GM21390 (cell line): Measurements from ENCODE around the gene LIPE.
A peak's percentile ranks its signal among the peaks of the same experiment; 100 is the strongest.
"Not testable (repeated sequence)": the region's sequence is repeated elsewhere in the genome, so short reads cannot be mapped to it uniquely, and the experiment has no call there.

Experiments used
- ATAC-seq: cut with Tn5 transposase; IDR thresholded peaks from one replicate; pipeline ENCODE4 v1.9.1; 2021; ENCODE audit not compliant: unreplicated experiment

The LIPE gene, protein sequence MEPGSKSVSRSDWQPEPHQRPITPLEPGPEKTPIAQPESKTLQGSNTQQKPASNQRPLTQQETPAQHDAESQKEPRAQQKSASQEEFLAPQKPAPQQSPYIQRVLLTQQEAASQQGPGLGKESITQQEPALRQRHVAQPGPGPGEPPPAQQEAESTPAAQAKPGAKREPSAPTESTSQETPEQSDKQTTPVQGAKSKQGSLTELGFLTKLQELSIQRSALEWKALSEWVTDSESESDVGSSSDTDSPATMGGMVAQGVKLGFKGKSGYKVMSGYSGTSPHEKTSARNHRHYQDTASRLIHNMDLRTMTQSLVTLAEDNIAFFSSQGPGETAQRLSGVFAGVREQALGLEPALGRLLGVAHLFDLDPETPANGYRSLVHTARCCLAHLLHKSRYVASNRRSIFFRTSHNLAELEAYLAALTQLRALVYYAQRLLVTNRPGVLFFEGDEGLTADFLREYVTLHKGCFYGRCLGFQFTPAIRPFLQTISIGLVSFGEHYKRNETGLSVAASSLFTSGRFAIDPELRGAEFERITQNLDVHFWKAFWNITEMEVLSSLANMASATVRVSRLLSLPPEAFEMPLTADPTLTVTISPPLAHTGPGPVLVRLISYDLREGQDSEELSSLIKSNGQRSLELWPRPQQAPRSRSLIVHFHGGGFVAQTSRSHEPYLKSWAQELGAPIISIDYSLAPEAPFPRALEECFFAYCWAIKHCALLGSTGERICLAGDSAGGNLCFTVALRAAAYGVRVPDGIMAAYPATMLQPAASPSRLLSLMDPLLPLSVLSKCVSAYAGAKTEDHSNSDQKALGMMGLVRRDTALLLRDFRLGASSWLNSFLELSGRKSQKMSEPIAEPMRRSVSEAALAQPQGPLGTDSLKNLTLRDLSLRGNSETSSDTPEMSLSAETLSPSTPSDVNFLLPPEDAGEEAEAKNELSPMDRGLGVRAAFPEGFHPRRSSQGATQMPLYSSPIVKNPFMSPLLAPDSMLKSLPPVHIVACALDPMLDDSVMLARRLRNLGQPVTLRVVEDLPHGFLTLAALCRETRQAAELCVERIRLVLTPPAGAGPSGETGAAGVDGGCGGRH

DNA sequence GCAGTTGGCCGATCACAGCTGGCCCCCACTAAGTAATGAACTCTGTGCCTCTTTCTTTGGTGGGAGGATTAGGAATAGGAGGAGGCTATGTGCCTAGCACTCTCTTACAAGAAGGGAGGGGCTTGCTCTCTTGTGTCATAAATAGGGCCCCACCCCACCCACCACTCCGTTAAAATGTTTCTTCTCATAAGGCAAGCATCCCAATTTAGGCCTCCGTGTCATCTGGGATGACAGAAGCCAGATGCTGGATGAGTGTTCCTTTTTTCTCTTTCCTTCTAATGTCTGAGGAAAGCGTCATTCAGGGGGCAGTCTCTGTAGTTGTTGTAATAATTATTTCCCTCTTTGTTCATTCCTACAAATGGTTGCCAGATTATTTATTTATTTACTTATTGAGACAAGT, at the start of gene LIPE:
LIPE (minus strand) TSS at position 76 of the 400 bp plus-strand sequence. CDS start 239 bp downstream, outside the sequence.
- ATAC-seq = no peak

DNA sequence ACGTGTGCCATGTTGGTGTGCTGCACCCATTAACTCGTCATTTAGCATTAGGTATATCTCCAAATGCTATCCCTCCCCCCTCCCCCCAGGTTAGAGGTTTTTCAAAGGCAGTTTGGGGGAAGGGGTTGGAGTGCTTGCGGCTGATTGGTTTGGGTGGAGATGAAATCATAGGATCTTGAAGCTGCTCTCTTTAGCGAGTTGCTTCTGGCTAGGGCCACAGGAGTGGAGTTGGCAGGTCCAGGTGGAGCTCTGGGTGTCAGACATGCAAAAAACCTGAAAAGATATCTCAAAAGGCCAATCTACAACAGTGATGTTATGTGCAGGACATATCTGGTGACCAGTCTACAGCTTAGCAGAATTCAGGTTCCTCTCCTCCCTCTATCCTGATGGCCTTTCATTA, 48.2 kb upstream of the LIPE start:
- ATAC-seq = no peak

DNA sequence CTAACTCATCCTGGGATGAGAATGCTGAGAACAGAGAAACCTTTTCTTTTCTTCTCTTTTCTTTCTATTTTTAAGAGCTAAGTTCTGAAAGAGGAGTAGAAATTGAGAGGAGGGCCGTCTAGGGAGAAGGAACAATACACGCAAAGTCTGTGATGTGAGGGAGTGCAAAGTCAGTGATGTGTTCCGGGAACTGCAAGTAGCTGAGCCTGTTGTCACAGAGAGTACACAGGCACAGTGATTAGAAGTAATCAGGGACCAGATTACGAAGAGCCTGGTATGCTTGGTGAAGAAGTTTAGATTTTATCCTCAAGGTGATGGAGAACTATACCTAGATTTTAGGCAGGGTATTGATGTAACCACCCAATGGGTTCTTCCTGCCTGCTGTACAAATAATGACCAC, 47.6 kb upstream of the LIPE start:
- ATAC-seq = no peak

DNA sequence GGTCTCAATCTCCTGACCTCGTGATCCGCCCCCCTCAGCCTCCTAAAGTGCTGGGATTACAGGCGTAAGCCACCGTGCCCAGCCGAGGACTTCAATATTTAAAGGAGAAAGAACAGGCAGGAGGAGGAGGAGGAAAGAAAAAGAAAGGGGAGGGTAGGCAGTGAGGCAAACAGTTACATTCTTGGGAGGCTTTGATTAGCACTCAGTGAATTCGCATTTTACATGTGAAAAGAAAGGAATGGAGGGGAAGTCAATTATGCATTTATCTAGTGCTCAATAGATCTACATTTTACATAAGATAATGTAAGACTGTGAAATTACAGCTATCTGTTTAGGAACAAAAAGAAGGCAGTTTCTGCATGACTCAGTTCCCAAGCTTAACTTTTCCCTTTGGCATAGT, 46.5 kb upstream of the LIPE start:
- ATAC-seq = no peak

DNA sequence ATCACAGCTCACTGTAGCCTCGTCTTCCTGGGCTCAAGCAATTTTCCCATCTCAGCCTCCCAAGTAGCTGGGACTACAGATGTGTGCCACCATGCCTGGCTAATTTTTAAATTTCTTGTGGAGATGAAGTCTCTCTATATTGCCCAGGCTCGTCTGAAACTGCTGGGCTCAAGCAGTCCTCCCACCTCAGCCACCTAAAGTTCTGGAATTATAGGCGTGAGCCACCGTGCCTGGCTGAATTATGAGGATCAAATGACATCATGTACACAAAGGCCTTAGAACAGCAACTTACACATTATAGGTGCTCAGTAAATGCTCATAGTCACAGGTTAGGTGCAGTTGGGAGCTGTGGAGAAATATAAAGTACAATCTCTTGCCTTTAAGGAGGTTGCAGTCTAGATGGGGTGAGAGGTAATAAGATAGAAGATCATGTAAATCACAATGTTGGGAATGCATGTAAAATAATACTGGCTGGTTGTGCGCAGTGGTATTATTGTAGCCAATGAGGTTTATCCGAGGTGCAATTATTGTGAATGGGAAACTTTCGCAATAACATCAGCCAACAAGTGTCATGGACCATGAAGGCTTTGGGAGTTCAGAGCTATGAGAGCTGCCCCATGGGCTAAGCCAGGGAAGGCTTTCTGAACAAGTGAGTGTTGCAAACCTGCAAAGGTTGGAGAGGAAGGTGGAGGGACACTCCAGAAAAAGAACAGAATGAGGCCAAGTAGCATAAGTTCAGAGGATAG, 45.4 kb upstream of the LIPE start:
- no peak for ATAC-seq

DNA sequence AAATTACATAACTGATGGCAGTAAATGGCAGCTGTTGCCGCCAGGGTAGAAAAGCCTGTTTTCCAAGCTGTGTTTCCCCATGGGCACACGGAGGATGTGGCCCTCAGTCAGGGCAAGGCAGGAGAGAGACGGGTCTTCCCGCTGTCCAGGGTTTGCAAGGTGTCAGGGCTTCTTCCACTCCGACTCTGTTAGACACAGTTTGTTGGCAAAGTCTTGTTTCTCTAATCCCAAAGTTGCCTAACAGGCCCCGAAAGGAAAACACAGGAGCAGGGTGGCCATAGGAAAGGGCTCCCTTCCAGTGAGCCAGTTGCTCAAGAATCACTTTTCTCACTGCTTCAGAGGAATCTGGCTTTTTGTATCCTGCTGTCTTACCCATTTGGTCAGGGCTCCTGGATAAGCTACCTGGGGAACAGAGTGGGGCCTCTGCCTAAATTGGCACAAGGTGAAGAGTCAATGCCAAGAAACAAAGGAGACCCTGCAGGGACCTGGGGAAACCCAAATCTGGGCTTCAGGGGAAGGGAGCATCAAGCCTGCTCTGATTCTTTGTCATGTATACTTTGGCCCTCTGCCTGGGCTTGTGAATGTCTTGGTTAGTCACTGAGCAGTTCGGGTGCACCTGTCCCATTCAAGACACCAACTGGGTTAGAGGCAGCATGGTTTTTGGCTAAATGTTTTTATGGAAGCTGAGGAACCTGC, 44.5 kb upstream of the LIPE start:
- no peak for ATAC-seq

DNA sequence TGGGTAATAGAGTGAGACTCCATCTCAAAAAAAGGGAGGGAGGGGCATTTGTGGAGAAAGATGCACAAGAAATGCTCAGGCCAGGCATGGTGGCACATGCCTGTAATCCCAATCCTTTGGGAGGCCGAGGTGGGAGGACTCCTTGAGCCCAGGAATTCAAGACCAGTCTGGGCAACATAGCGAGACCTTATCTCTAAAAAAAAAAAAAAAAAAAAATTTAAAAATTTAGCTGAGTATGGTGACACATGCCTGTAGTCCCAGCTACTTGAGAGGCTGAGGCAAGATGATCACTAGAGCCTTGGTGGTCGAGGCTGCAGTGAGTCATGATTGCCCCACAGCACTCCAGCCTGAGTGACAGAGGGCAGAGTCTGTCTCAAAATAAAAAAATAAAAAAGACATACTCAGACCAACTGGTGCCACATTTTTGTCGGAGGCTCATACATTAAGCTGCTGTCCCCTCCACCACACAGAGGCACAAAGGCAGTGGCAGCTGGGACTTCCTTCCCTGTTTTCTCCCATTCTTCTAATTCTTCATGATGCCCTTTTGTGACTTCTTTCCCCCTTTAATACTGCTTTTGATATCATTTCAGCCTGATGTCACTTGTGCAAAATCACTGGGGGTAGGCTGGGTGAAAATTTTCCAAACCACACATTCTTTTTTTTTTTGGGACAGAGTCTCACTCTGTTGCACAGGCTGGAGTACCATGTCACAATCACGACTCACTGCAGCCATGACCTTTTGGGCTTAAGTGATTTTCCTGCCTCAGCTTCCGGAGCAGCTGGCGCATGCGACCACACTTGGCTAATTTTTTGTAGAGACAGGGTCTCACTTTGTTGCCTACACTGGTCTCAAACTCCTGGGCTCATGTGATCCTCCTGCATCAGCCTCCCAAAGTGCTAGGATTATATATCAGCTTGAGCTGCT, 42.4 kb upstream of the LIPE start:
- no peak for ATAC-seq

DNA sequence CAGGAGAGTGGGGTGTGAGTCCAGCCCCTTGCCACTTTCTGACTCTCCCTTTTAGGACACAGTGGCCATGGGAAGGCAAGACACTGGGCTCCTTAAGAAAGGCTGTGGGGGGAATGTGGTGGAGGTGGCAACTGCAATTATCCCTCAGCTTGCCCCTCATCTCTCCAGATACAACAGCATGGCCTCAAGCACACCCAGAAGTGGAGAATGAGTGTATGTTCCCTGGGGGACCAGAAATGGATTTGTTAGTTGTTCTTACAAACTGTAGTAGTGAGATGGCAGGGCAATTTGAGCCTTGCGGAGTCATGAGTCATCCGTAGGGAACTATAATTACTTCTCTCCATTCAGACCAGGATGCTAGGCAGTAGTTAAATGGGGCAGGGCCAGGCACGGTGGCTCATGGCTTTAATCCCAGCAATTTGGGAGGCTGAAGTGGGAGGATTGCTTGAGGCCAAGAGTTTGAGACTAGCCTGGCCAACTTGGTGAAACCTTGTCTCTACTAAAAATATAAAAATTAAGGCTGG, 41.1 kb upstream of the LIPE start:
- no peak for ATAC-seq

DNA sequence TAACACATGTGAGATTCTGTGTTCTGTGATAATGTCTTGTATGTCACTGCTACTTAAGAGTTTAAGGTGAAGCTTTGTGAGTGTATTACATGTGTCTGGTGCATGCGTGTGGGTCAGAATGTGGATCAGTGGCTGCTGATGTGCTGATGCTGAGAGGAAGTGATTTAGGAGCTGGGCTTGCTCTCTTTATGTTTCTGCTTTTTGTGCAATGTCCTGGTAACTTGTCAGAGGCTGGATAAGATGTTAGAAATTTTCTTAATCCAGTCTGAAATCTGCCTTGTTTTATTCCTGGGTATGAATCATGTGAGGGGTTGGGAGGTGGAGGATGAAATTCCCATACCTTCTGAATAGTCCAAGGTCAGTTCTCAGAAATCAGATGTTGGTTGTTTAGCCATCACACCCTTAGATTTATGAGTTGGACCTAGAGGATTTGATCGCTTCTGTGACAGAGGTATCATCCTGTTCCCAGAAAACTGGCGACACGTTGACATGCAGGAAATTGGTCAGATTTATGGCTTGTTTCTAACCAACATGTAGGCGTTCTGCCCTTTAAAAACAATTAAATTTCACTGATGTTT, 40.1 kb upstream of the LIPE start:
- no peak for ATAC-seq

DNA sequence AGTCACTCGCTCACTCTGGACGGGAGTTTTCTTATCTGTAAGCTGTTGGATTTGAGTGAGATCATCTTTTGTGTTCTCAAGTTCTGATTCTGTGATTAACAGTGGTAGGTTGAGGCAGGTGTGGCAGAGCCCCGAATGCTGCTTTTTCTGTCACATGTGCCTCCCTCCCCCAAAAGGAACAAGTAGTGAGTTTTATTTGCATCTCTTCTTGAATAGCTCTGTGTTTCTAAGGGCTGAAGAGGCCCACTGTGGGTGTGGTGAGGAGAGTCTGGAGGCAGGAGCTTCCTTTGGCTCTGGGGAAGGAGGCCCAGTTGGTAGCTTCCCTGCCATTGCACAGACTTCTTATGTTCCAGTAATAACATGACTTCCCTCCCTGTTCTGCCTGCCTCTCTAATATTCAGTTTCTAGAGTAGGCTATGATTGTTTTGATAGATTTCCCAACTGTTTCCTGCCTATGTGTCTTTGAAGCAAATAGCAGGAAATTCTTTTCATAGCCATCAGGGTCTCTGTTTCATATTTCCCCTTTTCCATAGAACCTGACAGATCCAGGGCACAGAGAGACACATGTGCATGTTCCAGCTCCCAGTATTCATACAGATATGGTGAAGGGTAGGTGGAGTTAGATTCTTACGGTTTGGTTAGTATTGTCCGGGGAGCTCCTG, 39.5 kb upstream of the LIPE start:
- no peak for ATAC-seq

DNA sequence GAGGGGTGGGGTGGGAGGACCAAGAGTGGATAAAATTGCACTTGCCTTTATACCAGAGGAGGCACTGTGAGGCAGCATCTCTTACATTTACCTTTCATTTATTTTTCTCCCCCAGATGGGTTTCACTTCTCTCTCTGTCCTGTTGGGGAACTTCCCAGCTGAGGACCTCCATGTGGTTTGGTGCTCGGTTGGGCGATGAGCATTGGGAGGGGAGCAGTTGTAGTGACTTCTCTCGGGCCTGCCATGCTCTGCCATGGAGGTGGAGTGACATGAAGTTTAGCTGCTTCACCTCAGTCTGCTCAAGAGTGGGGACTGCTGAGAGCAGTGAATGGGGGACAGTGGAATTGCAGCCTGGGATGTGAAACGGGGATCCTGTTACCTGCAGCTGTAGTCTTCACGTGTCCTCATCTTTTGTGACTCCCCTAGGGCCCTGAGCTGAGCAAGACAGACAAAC, 38.7 kb upstream of the LIPE start:
- ATAC-seq = peak; percentile 80

DNA sequence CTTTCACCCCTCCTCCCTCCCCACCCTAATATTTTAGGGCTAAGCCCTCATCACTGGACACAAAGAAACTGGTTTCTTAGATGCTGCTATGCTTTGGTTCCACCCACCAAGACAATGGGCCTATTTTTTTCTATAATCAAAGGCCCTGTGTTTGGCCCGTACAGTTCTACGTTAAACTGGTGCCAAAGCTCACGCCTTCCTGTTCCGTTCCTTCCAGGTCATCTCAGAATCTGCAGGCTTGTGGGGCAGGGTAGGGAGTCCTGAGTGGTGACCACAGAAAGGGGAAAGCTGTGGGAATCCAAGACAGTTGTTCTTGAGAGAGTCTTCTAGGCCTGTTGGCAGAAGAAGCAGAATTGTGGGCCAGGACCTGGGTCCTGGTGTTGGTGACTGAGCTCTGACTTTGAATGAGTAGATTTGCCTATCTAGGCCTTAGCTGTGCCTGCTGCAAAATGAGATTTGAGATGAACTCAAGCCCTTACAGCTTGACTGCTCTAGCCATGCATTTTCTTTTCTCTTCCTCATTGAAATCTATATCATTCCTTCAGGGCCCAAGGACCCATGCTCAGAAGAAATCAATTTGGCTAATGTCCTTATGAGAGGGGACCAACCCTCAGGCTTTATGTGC, 34.6 kb upstream of the LIPE start:
- ATAC-seq = no peak

DNA sequence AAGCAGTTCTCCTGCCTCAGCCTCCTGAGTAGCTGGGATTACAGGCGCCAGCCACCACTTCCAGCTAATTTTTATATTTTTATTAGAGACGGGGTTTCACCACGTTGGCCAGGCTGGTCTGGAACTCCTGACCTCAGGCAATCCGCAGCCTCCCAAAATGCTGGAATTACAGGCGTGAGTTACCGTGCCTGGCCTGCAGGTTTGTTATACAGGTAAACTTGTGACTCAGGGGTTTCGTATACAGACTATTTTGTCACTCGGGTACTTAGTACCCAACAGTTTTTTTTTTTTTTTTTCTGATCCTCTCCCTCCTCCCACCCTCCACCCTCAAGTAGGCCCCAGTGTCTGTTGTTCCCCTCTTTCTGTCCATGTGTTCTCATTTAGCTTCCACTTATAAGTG, 34.0 kb upstream of the LIPE start:
- ATAC-seq = not testable (repeated sequence)

DNA sequence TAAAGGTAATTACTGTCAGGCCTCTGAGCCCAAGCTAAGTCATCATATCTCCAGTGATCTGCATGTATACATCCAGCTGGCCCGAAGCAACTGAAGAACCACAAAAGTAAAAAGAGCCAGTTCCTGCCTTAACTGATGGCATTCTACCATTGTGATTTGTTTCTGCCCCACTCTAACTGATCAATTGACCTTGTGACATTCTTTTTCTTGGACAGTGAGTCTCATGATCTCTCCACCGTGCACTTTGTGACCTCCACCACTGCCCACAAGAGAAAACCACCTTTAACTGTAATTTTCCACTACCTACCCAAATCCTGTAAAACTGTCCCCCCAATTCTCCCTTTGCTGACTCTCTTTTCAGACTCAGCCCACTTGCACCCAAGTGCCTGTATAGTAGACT, 32.7 kb upstream of the LIPE start:
- ATAC-seq = no peak

DNA sequence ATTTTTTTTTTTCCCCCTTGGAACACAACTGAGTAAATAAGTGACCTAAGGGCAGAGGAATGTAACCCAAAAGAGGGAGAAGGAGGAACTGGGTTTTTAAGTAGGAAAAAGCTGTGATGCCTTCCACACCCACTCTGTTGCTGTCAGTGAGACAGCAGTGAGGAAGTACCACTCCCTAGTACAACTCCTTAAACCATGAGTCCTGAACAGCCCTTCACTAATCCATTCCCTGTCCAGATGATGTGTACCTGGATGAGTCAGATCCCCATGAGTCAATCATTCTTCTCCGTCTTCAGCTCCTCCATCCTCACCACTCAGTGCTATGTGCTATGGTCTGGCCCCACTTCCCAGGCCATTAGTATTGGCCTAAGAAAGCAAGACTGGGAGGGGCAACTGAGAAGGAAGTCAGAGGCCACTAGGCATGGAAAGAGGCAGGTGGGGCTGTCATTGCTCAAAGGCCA, 28.5 kb upstream of the LIPE start:
- no peak for ATAC-seq

DNA sequence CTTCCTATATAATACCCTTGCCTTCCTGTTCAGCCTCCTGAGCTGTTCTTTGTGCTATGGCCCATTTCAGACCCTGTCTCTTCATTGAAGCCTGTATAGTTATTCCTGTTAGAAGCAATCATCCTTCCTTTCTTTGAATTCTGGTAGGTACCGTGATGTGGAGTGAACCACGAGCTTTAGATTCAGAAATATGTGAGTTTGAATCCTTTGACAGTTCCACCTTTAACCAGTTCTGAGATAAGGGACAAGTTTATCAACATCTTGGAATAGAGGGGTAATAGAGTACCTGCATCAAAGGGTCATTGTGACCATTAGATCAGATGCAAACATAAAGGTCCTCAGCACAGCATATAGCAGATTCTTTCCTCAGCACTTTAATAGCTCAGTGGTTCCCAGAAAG, 27.9 kb upstream of the LIPE start:
- ATAC-seq = no peak

DNA sequence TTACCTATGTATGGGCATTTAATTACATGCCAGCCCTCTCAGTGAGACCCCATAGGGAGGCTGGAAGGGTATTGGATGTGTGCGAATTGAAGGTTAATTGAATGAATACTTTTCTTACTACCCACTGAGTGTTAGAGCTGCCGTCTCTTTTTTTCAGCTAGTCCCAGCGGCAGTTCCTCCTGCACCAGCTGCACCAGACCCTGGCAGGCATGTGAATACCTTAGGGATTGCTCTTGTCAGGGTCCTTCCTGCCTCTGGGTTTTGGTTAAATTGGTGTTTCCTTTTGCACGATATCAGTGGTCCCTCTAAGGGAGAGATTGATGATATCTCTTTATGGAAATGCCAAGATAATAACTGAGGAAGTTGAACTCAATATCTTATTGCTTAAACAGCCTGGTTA, 25.4 kb upstream of the LIPE start:
- ATAC-seq = no peak
